Testis (tissue), 2 donors: ENCODE results near the gene TRIP12.

ENCODE experiments used
- CTCF ChIP-seq, 3 experiments: fragments of 450-650 bp in 2 of 3; fragments of 200-600 bp in 1 of 3; sonication (generic) in 1 of 3; IDR thresholded peaks; one replicate each; pipeline ENCODE4 v1.5.1; 2016 to 2019; ENCODE audit warnings: antibody characterized with exemption in 3 of 3, mild to moderate bottlenecking in 2 of 3, moderate library complexity in 1 of 3
- POLR2A ChIP-seq: fragments of 450-650 bp; IDR thresholded peaks from one replicate; pipeline ENCODE4 v1.6.1; 2017; ENCODE audit warnings: antibody characterized with exemption, mild to moderate bottlenecking, moderate library complexity

- TF ChIP-seq POLR2A = no peak
- TF ChIP-seq CTCF (IDR thresholded peaks at IDR 0.05) = no peak
Observed at GRCh38 chr2:229810786-229811185, 111.0 kb downstream of the TRIP12 start.
